Stimulated activated CD8-positive, alpha-beta memory T cell treated with anti-CD3 and anti-CD28 coated beads, Interleukin-15, amount 100 ng/mL, for 24 hours (primary cell): ENCODE data around the gene EXOC4.
"Not testable (repeated sequence)": the region's sequence is repeated elsewhere in the genome, so short reads cannot be mapped to it uniquely, and the experiment has no call there.

Experiments
- DNase-seq: peaks from one replicate; pipeline ENCODE4 v3.0.0-alpha.2; 2020; ENCODE audit warnings: low read depth

The EXOC4 gene

DNA sequence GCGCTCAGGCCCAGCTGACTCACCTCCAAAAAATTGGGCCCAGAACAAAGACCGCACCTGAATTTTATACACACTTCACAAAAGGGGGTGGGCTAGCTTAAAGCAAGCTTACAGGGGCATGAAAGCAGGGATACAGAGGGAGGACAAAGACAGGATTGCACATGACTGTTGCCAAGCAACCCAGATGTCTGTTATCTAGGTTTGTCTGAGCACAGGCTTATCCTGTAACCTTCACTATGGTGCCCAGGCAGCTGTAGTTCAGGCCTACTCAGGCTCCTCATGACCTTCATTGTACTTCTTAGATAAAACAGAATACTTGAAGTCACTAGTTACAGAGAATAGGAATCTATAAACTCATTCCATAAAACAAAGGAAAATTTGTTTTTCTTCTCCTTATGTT is 824.7 kb downstream of the EXOC4 start:
- DNase-seq, result not testable (repeated sequence)

DNA sequence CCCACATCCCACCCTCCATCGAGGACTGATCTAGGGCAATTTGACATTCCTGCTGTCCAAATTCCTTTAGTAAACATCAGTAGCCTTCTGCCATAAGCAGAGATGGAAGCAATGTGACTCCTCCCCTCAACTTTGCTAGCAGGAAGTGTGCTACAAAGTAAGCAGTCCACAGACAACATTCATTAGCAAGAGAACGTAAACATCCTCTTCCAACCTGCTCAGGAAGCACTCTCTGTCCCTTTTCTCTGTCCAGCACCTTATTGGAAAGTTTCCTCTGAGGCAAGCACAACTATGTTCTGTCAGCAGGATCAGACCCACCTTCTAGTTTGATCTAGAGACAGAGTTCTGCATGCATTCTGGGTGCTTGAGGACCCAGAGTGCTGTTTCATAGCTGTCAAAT is 826.1 kb downstream of the EXOC4 start:
- no peak for DNase-seq

DNA sequence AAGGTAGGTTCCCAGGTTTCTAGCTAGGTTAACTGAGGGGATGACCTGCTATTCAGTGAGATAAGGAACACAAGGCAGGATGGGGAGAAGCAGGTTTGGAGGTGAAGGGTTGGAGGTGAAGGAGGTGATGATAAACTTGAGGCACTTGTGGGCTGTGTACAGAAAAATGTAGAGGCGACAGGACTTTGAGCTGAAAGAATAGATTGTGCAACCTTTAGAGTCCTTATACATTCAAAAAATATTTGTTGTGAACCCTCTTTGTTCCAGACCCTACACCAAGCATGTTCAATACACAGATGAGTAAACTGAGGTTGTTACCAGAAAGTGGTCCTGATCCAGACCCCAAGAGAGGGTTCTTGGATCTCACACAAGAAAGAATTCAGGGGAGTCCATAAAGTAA is 828.8 kb downstream of the EXOC4 start:
- no peak for DNase-seq

DNA sequence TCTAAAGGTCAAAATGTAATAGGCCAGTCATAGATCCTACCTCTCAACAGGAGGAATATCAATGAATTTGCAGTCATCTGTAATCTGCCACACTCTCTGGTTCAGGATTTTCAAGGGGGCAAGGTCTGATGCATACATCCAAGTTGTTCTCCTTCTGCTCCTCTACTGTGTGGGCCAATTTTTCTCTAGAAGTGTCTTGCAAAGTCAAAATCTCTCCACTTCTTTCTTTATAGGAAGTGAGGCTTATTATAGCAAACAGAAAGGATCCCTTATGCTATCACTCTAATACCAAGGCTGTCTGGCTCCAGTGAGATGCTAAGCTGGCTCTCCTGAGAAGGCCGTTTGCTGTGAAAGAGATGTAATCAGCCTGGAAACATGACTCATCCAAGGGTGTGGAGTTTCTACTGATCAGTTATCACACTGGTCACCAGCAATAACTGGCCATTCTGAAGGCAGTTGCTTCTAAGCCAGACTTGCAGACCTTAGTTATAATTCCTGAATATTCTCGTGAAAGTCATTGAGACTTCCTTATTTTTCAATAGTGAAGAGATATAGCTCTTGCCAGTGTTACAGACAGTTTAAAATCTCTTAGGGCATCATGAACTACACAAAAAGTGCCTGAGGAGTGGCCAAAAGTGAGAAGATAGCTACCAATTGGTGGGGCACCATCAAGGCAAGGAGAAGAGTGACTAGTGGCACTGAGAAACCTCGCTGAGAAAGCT is 831.0 kb downstream of the EXOC4 start:
- DNase-seq, result no peak

DNA sequence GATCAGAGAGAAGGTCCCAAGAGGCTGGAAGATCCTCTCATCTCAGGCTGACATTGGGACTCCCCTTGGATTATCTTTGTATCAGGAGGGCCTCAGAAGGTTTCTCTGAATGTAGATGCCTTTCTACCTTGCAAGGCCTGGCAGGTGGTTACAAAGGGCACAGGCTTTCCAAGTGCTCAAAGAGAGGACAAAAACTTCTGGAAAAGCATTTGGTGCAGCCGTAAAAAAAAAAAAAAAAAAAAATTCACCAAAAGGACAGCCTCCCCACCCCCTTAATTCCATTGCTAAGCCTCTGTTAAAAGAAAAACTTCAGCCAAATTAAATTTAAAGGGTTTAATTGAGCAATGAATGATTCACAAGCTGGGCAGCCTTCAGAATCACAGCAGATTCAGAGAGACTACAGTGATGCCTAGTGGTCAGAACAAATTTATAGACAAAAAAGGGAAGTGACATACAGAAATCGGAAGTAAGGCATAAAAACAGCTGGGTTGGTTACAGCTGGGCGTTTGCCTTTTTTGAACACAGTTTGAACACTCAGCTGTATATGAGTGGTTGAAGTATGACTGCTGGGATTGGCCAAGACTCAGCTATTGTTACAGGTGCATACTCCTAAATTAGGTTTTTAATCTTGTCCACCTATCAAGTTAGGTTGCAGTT is 831.7 kb downstream of the EXOC4 start:
- no peak for DNase-seq

DNA sequence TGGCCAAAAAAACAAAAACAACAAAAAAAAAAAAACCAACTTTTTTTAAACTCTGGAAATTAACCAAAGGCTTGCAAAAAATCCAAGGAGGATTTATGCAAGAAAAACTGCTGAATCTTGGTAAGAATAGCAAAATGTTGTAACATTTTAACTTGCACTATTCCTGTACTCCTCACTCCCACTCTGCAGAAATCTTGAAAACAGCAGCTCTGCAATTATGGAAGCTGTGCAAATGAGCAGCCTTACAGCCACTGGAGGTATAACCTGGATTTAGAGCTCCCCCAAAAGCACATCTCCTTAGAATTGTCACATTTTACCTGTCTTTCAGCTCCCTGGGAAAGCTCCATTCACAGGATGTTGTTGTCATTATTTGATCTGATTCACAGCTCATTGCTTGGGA is 832.4 kb downstream of the EXOC4 start:
- DNase-seq, result no peak

DNA sequence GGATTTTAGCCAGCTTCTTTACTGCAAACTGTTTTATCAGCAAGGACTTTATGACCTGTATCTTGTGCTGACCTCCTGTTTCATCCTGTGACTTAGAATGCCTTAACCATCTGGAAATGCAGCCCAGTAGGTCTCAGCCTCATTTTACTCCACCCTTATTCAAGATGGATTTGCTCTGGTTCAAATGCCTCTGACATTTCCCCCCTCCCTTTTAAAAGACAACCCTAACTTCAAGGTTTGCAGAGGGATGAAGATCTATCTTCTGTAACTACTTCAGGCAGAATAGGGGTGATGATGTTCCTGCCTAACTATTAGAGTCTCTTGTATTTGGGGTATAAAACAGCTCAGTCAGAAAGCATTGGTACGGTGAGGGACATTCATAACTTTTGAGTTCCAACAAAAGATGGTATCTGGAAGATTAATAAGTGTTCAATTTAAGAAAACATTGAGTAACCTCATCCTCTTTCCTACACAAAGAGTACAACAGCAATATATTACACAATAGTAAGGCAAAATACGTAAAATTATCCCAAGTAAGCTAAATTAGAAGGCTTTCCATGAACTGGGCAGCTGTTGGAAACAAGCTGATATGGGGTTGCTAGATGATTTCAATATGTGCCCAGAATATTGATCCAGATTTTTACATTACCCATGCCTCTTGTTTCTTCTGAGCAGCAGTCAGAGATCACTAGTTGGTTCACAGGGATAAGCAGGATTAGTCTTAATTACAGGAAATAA is 834.3 kb downstream of the EXOC4 start:
- no peak for DNase-seq

DNA sequence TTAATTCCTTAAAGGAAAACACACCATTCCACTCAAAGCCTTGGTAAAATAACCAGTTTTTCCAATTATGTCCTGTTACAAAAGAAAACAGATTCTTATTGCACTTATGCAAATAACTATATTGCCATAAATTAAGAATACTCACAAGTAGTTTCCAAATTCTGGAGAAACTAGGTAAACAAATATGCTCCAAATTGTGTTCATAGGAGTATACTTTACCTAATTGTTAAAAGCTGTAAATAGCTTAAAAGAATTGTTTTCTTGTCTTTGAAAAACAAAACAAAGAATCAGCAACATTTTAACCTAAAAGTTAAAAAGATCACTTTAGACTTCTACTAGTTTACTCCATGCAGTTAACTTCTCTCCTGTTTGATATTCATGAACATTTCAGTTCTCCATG is 835.3 kb downstream of the EXOC4 start:
- DNase-seq, result no peak

DNA sequence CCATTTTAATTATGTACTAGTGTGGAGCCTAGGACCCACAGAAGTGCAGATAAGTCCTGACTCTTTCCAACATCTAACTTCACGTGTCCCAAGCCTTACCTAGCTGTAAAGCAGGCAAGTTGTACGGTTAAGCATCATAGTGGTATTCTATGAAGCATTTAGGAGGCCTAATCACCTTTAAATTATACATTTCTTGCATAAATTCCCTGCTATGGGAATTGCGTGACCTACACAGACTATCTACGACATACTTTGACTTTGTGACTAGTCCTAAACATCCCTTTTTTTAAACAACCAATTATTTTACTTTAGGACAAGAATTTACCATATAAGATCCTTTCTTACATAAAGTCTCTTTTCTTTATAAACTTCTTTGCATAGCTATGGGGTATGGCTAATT is 836.6 kb downstream of the EXOC4 start:
- no peak for DNase-seq

DNA sequence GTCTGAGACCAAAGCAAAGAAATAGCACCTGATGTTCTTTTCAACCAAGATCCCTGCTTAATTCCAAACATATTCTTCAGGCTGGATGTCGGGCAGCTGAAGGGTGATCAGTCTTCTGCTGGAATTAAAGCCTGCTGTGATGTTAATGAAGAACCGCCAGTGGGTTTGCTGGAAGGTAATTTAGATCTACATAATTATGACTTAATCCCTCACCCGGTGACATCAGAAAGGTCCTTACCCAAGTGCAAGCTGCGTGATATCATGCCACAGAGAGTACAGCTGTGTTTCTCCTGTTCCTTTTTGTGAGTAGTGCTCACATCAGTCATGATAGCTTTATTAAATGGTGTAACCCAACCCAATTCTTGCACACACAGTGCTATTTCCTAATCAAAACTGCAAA is 845.2 kb downstream of the EXOC4 start:
- DNase-seq, result no peak

DNA sequence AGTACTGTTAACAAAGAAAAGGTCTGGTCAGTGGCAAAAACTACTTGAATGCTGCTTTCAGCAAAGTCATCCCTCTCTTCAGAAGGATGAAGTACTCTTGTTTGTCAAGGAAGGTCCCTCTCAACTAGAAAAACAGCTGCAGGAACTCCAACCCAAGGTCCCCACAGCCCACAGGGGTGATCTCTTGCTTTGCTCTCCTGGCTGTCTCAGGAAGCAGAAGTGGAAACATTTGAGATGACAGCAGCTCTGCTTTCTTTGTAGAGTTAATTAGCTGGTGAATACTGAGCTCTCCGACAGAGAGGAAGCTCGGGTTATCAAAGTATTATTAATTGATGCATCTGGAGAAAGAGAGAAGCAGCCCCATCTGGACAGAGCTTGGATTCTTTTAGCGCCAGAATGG is 848.8 kb downstream of the EXOC4 start:
- no peak for DNase-seq

DNA sequence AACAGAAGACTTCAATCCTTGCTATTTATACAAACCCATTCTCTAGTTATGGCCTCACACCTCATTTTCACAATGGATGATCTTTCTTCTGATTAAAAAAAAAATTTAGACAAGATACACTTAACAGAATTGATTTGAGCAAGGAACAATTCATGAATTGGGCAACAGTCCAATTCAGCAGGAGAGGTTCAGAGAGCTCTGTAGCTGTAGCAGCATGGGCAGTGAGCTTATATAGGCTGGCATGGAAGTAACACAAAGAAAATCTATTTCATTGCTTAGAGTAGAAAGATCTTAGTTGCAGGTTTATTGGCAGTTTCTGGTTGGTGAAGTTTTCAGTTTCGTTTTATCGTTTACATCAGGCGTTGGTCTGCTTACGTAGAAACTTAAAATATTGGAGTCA is 851.3 kb downstream of the EXOC4 start:
- no peak for DNase-seq

DNA sequence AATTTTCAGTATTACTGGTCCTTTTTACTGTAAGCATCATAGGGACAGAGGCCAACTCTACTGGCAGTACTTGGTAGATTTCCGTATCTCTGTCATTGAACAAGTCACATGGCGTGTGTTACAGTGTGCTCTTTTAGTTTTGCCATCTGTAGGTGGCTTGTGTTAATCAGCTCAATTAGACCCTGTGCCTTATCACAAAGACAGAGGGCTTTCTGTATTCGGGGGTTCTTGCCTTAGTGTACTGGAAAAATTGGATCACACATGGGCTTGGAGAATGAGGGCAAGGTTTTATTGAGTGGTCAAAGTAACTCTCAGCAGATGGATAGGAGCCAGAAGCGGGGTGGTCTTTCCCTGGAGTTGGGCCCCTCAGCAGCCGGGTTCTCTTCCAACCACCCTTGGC is 853.0 kb downstream of the EXOC4 start:
- no peak for DNase-seq

DNA sequence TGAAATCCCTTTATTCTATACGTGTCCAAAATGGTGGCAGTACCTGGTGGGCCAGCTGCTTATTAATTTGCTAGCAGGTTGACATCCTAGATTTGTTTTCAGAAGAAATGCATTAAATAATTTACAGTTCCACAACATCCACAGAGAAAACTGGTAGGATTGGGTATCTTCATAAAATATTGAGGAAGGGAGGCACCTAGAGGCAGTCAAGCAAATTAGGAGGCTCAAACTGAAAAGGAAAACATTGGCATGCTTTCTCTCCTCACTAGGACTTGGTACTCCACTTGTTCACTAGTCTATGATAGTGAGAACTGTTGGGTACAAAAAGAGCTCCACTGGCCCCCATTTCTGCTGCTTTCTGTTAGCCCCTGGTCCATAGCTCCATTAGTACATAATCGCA is 855.9 kb downstream of the EXOC4 start:
- no peak for DNase-seq

DNA sequence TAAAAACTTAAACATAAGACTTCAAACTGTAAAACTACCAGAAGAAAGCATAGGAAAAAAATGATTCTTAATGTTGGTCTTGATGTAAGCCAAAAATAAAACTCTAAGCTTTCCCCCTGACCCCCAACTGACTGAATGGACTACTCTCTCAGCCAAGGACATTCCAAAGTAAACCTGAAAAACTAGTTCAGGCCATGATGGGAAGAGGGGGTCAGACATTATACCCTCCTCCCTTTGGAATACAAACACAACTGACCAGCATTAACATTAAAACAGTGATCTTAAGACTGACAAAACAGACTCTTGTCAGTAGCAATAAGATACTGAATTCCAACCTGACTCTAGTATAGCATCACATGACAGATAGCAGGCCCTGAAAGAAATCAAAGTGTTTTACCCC is 860.8 kb downstream of the EXOC4 start:
- DNase-seq, result no peak

DNA sequence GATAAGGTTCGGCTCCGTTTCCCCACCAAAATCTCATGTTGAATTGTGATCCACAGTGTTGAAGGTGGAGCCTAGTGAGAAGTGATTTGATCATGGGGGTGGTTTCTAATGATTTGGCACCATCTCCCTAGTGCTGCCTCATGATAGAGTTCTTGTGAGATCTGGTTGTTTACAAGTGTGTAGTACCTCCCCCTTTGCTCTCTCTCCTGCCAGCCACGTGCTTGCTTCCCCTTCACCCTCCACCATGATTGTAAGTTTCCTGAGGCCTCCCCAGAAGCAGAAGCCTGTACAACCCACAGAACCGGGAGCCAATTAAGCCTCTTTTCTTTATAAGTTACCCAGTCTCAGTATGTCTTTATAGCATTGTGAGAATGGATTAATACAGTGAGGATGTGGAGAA is 862.1 kb downstream of the EXOC4 start:
- no peak for DNase-seq
